GM23338 (cell line): ENCODE data around the gene ERC1. TPM values are rescaled to one million over a fixed set of nuclear protein-coding genes. Genes with fewer than 3 reads are reported as not detected.

Experiments used
- ATAC-seq: fragments of 200-7000 bp; cut with Tn5 transposase; 3 replicates; pipeline ENCODE4 v1.9.1; 2020
- DNase-seq: peaks from one replicate; pipeline ENCODE4 v3.0.0-alpha.2; 2015; ENCODE audit warnings: low spot score
- H2AFZ ChIP-seq: fragments of 200-600 bp; sonication (generic); 2 replicates; pipeline ENCODE4 v1.8.0; 2016; ENCODE audit warnings: antibody characterized with exemption, mild to moderate bottlenecking, moderate library complexity
- H3F3A ChIP-seq: fragments of 200-600 bp; sonication (generic); replicated peaks from 2 replicates; pipeline ENCODE4 v1.8.0; 2017; ENCODE audit warnings: antibody characterized with exemption, mixed run types, low read depth
- H3K27ac ChIP-seq: fragments of 200-600 bp; sonication (generic); 2 replicates; pipeline ENCODE4 v1.6.1; 2016; ENCODE audit warnings: low read depth
- H3K27me3 ChIP-seq: fragments of 200-600 bp; sonication (generic); 2 replicates; pipeline ENCODE4 v1.8.0; 2016; ENCODE audit warnings: mild to moderate bottlenecking, mixed run types, moderate library complexity; ENCODE audit not compliant: insufficient read depth
- H3K36me3 ChIP-seq: fragments of 200-600 bp; sonication (generic); 2 replicates; pipeline ENCODE4 v1.8.0; 2016; ENCODE audit warnings: mild to moderate bottlenecking; ENCODE audit not compliant: insufficient read depth
- H3K4me1 ChIP-seq: fragments of 200-600 bp; sonication (generic); 2 replicates; pipeline ENCODE4 v1.8.0; 2016; ENCODE audit warnings: mild to moderate bottlenecking, moderate library complexity; ENCODE audit not compliant: insufficient read depth
- H3K4me2 ChIP-seq: fragments of 200-600 bp; sonication (generic); 2 replicates; pipeline ENCODE4 v1.7.1; 2017; ENCODE audit warnings: mixed run types
- H3K4me3 ChIP-seq: fragments of 200-600 bp; sonication (generic); 2 replicates; pipeline ENCODE4 v1.6.1; 2016; ENCODE audit warnings: mixed run types
- H3K79me2 ChIP-seq: fragments of 200-600 bp; sonication (generic); replicated peaks from 2 replicates; pipeline ENCODE4 v1.8.0; 2017; ENCODE audit warnings: mild to moderate bottlenecking; ENCODE audit not compliant: insufficient read depth
- H3K9me2 ChIP-seq: fragments of 200-600 bp; sonication (generic); 2 replicates; pipeline ENCODE4 v1.8.0; 2017; ENCODE audit not compliant: insufficient read depth
- H4K20me1 ChIP-seq: fragments of 200-600 bp; sonication (generic); replicated peaks from 2 replicates; pipeline ENCODE4 v1.8.0; 2017; ENCODE audit warnings: mild to moderate bottlenecking; ENCODE audit not compliant: insufficient read depth
- H3K27ac Mint-ChIP-seq: 2 replicates; pipeline ENCODE4 v1.8.0; 2020; ENCODE audit warnings: inconsistent platforms, mild to moderate bottlenecking, moderate library complexity, mixed read lengths
- H3K27me3 Mint-ChIP-seq: 3 replicates; pipeline ENCODE4 v1.8.0; 2022; ENCODE audit warnings: low read depth, mild to moderate bottlenecking, moderate library complexity, mixed read lengths, inconsistent platforms; ENCODE audit not compliant: insufficient read depth, poor library complexity
- H3K36me3 Mint-ChIP-seq: 3 replicates; pipeline ENCODE4 v1.8.0; 2021; ENCODE audit warnings: low read depth, mild to moderate bottlenecking, inconsistent platforms, moderate library complexity, mixed read lengths
- H3K4me1 Mint-ChIP-seq: 3 replicates; pipeline ENCODE4 v1.8.0; 2020; ENCODE audit warnings: mild to moderate bottlenecking, inconsistent platforms, mixed read lengths
- H3K4me3 Mint-ChIP-seq: 3 replicates; pipeline ENCODE4 v1.8.0; 2021; ENCODE audit warnings: moderate library complexity, mild to moderate bottlenecking, inconsistent platforms, mixed read lengths
- H3K9me3 Mint-ChIP-seq: 3 replicates; pipeline ENCODE4 v1.8.0; 2020; ENCODE audit warnings: moderate library complexity, mild to moderate bottlenecking, inconsistent platforms, mixed read lengths
- CREB1 ChIP-seq: fragments of 250-450 bp; sonication (Bioruptor Pico); IDR thresholded peaks from 2 replicates; pipeline ENCODE4 v1.5.0; 2020; ENCODE audit warnings: low read depth, mild to moderate bottlenecking, moderate library complexity
- CTCF ChIP-seq, 2 experiments: fragments of 200-600 bp in 1 of 2; sonication (generic) in 1 of 2; conservative IDR thresholded peaks; 2 replicates each; pipeline versions ENCODE4 v1.5.1 to v1.6.1; 2016 to 2017; ENCODE audit warnings: antibody characterized with exemption in 2 of 2, low read depth in 2 of 2, mild to moderate bottlenecking in 2 of 2, moderate library complexity in 1 of 2
- EZH2 ChIP-seq: fragments of 200-600 bp; sonication (generic); IDR thresholded peaks from one replicate; pipeline ENCODE4 v1.8.0; 2017; ENCODE audit warnings: antibody characterized with exemption, mild to moderate bottlenecking, low read depth; ENCODE audit not compliant: unreplicated experiment
- EZH2phosphoT487 ChIP-seq: fragments of 200-600 bp; sonication (generic); IDR thresholded peaks from one replicate; pipeline ENCODE4 v1.8.1; 2018; ENCODE audit warnings: antibody characterized with exemption; ENCODE audit not compliant: unreplicated experiment
- JUNB ChIP-seq: IDR thresholded peaks from one replicate; pipeline ENCODE4 v1.6.1; 2016; ENCODE audit warnings: antibody characterized with exemption; ENCODE audit not compliant: unreplicated experiment
- NANOG ChIP-seq: IDR thresholded peaks from 2 replicates; pipeline ENCODE4 v1.6.1; 2016; ENCODE audit warnings: antibody characterized with exemption, borderline replicate concordance
- POLR2AphosphoS5 ChIP-seq: IDR thresholded peaks from 2 replicates; pipeline ENCODE4 v1.6.1; 2016; ENCODE audit warnings: antibody characterized with exemption, low read depth
- STAT1 ChIP-seq: IDR thresholded peaks from one replicate; pipeline ENCODE4 v1.6.1; 2016; ENCODE audit warnings: antibody characterized with exemption; ENCODE audit not compliant: unreplicated experiment
- ZNF331 ChIP-seq: fragments of 250-450 bp; sonication (Bioruptor Pico); IDR thresholded peaks from 2 replicates; pipeline ENCODE4 v1.5.0; 2020; ENCODE audit warnings: low read depth, mild to moderate bottlenecking, moderate library complexity
- polyA plus RNA-seq: library from polyadenylated mRNA; unstranded; fragments of >200 nt; fragmentation: Nextera tagmentation; extraction: Ambion mirVana; gene quantifications from 2 replicates; pipeline ENCODE4 v1.2.1, GENCODE V29; 2016
- total RNA-seq: library from RNA; depleted of rRNA; stranded (reverse); fragments of >200 nt; shearing (Covaris generic); gene quantifications from 2 replicates; pipeline ENCODE4 v1.2.3, GENCODE V29; 2014
- TF ChIP-seq, protein P1 (sequence below): IDR thresholded peaks from 2 replicates; pipeline ENCODE4 v1.6.1; 2016; ENCODE audit warnings: antibody characterized with exemption

Gene ERC1
- total and polyA plus RNA-seq, 2 experiments from 2014 or later, result 28.1 to 35.3 TPM

- H3K4me2 ChIP-seq, result no peak overlapping the region
These were observed 376.6 kb downstream of the ERC1 start for GRCh38 chr12:1367331-1368291.

DNA sequence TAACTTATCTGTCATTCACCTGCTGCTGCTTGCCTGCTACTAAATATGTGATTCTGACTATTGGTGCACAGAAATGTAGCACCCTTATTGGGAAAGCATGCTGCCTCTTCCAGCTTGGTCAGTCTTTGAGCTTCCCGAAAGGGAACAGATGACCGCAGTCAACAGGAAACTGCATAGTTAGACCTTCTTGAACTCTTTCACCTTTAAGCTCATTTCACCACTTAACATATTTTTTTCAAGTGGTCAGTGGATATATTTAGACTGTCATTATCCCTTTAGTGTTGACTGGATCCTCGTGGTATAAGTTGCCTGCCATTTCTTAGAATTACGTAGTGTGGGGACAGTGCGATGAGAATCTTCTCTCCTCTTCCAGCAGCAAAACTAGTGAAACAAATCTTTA lies 378.4 kb downstream of the ERC1 start:
- ATAC-seq (no peak), DNase-seq (no peak)
- Histone ChIP-seq H3K4me3 (no peak overlapping the region), H3F3A (no peaks in the 10 kb centered on the region), H3K9me2 (no peaks in the 10 kb centered on the region), H3K4me1 (peaks cover 17% of the 10 kb centered on the region), H4K20me1 (no peaks in the 10 kb centered on the region), H3K36me3 (0 out of 2 replicates have a peak, but pooled peaks cover 4% of the 10 kb centered on the region), H2AFZ (no peak overlapping the region), H3K27me3 (no peaks in the 10 kb centered on the region), H3K4me2 (peak overlapping the region; percentile 54), H3K27ac (no peak overlapping the region), H3K79me2 (no peaks in the 10 kb centered on the region)
- 0 out of 2 replicates have a peak overlapping the region, but pooled peaks have one; percentile 25 for H3K27ac Mint-ChIP-seq
- no peaks in the 10 kb centered on the region for H3K9me3 Mint-ChIP-seq
- no peaks in the 10 kb centered on the region for H3K27me3 Mint-ChIP-seq
- TF ChIP-seq POLR2AphosphoS5, result no peak
- TF ChIP-seq EZH2, result no peak
- TF ChIP-seq EZH2phosphoT487, result no peak
- TF ChIP-seq JUNB, result no peak
- H3K36me3 Mint-ChIP-seq, result peaks cover under 1% of the 10 kb centered on the region; the same call in 1 of the 3 replicates
- H3K4me3 Mint-ChIP-seq, result no peak overlapping the region
- peaks cover 18% of the 10 kb centered on the region for H3K4me1 Mint-ChIP-seq

More at GRCh38 chr12:1367331-1368291, 376.6 kb downstream of the ERC1 start:
- H3K27me3 ChIP-seq, result no peaks in the 10 kb centered on the region
- no peaks in the 10 kb centered on the region for H3K9me2 ChIP-seq
- Mint-ChIP-seq H3K27me3 (no peaks in the 10 kb centered on the region), H3K9me3 (no peaks in the 10 kb centered on the region), H3K4me3 (no peak overlapping the region), H3K27ac (no peak overlapping the region), H3K36me3 (no peaks in the 10 kb centered on the region), H3K4me1 (peaks cover 18% of the 10 kb centered on the region)
- 0 out of 2 replicates have a peak, but pooled peaks cover 4% of the 10 kb centered on the region for H3K36me3 ChIP-seq
- TF ChIP-seq NANOG, result no peak
- TF ChIP-seq ZNF331 (CRISPR knock-in tag), result no peak
- no peak for TF ChIP-seq CTCF (conservative IDR thresholded peaks at IDR 0.05; ENCODE audit: low read depth in 2 of 2)
- TF ChIP-seq POLR2AphosphoS5, result no peak
- TF ChIP-seq STAT1, result no peak
- TF ChIP-seq CREB1 (CRISPR knock-in tag), result no peak
- TF ChIP-seq, protein P1, sequence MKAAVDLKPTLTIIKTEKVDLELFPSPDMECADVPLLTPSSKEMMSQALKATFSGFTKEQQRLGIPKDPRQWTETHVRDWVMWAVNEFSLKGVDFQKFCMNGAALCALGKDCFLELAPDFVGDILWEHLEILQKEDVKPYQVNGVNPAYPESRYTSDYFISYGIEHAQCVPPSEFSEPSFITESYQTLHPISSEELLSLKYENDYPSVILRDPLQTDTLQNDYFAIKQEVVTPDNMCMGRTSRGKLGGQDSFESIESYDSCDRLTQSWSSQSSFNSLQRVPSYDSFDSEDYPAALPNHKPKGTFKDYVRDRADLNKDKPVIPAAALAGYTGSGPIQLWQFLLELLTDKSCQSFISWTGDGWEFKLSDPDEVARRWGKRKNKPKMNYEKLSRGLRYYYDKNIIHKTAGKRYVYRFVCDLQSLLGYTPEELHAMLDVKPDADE, result no peak
- no peak for TF ChIP-seq JUNB
- no peak for TF ChIP-seq EZH2phosphoT487
- ATAC-seq, result no peak
- no peaks in the 10 kb centered on the region for H3F3A ChIP-seq
- H3K27ac ChIP-seq, result no peak overlapping the region
- peaks cover 17% of the 10 kb centered on the region for H3K4me1 ChIP-seq
- no peaks in the 10 kb centered on the region for H3K79me2 ChIP-seq
- no peak overlapping the region for H2AFZ ChIP-seq
- H4K20me1 ChIP-seq, result no peaks in the 10 kb centered on the region
- no peak overlapping the region for H3K4me3 ChIP-seq
- no peak for DNase-seq
